Fibroblast of villous mesenchyme (primary cell): ENCODE measurements around the gene PFKFB3. TPM values are rescaled to one million over a fixed set of nuclear protein-coding genes. Genes with fewer than 3 reads are reported as not detected.

Experiments
- DNase-seq: peaks from one replicate; pipeline ENCODE4 v3.0.0-alpha.2; 2010; ENCODE audit warnings: low read depth
- H3K4me3 ChIP-seq: 2 replicates; pipeline ENCODE4 v1.5.1; 2011; ENCODE audit warnings: low read depth, mild to moderate bottlenecking, low read length
- total RNA-seq: library from RNA; depleted of rRNA; stranded (reverse); fragments of >200 nt; gene quantifications from 2 replicates; pipeline ENCODE4 v1.2.3, GENCODE V29; 2012
- TF ChIP-seq, protein P1 (sequence below): IDR thresholded peaks from 2 replicates; pipeline ENCODE4 v1.5.1; 2012; ENCODE audit warnings: low read depth, mild to moderate bottlenecking, low read length; ENCODE audit not compliant: insufficient read depth

Gene PFKFB3
- total RNA-seq, 1 donor = 44.9 TPM

DNA sequence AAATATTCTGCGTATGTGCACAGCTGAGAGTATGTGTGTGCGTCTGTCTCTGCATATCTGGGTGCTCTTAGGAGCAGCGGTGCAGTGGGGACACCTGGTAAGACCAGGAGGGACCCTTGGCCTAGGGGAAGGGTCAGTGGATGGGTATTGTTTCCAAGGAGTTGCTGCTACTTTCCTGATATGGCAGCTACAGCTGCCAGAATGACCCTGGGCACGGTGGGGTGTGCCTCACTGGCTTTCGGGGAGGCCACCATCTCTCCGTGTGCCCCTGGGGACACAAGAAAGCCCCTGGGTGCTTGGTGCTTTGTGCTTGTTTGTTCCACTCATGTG lies 8.6 kb downstream of the PFKFB3 start:
- TF ChIP-seq, protein P1, sequence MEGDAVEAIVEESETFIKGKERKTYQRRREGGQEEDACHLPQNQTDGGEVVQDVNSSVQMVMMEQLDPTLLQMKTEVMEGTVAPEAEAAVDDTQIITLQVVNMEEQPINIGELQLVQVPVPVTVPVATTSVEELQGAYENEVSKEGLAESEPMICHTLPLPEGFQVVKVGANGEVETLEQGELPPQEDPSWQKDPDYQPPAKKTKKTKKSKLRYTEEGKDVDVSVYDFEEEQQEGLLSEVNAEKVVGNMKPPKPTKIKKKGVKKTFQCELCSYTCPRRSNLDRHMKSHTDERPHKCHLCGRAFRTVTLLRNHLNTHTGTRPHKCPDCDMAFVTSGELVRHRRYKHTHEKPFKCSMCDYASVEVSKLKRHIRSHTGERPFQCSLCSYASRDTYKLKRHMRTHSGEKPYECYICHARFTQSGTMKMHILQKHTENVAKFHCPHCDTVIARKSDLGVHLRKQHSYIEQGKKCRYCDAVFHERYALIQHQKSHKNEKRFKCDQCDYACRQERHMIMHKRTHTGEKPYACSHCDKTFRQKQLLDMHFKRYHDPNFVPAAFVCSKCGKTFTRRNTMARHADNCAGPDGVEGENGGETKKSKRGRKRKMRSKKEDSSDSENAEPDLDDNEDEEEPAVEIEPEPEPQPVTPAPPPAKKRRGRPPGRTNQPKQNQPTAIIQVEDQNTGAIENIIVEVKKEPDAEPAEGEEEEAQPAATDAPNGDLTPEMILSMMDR = no peak
- no peak for DNase-seq
- no peak overlapping the region for H3K4me3 ChIP-seq

DNA sequence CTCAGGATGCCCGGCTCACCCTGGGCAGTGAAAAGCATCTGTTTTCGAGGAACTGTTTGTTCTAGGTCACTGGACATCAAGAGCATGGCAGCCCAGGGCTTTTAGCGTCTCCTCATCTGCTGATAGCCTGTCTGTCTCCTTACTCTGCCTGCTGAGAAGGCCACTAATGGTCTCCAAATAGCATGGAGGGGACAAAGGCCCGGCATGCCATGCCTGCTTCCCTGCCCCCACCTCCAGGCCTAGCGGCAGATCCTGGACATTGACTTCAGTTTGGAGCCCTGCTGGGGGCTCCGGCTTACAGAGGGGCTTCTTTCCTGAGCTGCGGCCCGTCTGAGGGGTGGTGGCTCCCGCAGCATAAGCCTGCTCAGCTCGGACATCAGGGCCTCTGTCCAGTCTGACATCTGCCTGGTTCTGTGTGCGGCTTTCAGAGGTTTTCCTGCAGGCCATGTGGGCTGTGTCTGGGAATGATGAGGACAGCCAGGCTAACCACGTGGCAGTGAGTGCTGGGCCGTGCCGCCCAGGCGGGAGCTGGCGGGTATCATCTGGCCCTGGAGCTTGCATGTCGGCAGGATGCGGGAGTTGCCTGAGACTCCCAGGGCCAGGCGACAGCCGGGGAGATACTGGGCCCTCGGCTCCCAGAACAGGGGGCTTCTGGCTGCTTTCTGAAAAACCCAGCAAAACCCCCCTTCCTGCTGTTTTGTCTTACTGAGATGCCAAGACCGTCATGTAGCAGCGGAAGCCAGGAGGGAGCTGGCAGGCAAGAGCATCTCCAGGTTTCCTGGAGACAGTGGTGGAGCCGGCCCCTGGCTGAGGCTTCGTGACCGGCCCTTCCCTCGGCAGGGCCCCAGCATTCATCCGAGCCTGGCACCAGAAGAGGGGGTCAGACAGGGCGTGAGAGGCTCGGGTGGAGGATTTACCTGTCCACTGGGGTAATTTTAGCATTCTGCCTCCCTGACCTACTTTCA lies 9.2 kb downstream of the PFKFB3 start:
- H3K4me3 ChIP-seq = no peak overlapping the region
- TF ChIP-seq, protein P1 = no peak
- peak; percentile 79 for DNase-seq

DNA sequence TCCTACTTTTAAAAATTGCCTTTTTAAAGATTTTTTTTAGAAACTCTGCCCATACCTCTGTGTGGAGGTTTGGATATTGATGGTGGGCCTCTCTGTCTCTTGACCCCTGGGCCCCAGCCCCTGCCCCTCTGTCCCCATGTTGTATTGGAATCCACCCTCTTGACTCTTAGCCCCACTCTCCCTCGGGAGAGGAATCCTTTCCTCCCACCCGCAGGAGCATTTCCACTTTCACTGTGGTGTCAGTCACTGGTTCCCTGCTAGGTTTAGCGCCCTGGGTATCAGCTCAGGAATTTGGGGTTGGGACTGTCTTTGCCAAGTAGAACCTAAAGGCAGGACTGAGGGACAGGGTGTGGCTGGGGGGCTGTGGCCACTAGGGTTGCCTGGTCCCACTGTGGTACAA lies 10.1 kb downstream of the PFKFB3 start:
- TF ChIP-seq, protein P1 = no peak
- H3K4me3 ChIP-seq = no peak overlapping the region
- no peak for DNase-seq

DNA sequence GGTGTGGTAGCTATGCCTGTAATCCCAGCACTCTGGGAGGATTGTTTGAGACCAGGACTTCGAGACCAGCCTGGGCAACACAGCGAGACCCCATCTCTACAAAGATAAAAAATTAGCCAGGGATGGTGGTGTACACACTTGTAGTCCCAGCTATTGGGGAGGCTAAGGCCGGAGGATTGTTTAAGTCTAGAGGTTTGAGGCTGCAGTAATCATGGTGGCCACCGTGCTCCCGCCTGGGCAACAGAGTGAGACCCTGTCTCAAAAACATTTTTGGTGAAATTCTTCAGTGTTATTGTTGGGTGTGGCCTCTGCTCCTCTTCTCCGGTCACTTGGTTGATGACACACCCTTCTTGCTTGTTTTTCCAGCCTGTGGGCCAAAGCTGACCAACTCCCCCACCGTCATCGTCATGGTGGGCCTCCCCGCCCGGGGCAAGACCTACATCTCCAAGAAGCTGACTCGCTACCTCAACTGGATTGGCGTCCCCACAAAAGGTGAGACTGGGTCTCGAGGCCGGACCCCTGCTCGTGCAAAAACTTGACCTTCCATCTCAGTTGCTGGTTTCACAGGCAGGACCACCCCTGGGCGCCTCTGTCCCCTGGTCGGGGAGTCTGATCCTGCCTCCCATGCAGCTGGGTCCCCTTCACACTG lies 10.6 kb downstream of the PFKFB3 start:
- TF ChIP-seq, protein P1 = no peak
- H3K4me3 ChIP-seq = no peak overlapping the region
- no peak for DNase-seq

DNA sequence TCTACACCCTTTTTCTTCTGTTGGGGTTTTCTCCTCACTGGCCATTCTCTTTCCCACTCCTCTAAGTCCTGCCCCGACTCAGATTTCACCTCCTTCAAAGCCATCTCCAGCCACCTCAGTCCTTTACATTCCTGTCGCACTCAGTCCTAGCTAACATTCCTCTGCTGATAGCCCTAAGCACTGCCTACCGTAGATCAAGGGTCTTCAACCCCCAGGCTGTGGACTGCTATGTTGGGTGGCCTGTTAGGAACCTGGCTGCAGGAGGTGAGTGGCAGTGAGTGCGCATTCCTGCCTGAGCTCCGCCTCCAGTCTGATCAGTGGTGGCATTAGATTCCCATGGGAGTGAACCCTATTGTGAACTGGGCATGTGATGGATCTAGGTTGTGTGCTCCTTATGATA lies 11.2 kb downstream of the PFKFB3 start:
- DNase-seq = no peak
- H3K4me3 ChIP-seq = no peak overlapping the region
- TF ChIP-seq, protein P1 = no peak

DNA sequence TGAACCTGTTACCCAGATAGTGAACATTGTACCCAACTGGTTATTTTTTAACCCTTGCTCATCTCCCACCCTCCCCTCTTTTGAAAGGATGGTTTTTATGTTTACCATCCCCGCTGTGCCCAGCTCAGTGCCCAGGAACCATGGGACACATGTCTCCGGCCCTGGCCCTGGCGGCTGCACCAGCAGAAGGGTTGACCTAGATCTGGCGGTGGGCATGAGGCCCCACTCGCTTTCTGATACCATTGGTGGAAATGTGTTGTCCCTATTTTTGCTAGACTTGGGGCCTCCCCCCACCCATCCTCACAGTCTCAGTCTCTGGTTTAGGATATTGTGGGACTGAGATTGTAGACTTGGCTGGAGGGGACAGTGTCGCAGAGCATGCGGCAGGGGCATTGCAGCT lies 11.9 kb downstream of the PFKFB3 start:
- no peak for DNase-seq
- H3K4me3 ChIP-seq = no peak overlapping the region
- TF ChIP-seq, protein P1 = no peak
